ENCODE data around the gene SFXN5. TPM values are rescaled to one million over a fixed set of nuclear protein-coding genes. Genes with fewer than 3 reads are reported as not detected.
"Not testable (repeated sequence)": the region's sequence is repeated elsewhere in the genome, so short reads cannot be mapped to it uniquely, and the experiment has no call there.

The SFXN5 gene
- total RNA-seq, 4 donors from 2014 or later: 8.4 to 18.3 (median 15.3) TPM

DNA sequence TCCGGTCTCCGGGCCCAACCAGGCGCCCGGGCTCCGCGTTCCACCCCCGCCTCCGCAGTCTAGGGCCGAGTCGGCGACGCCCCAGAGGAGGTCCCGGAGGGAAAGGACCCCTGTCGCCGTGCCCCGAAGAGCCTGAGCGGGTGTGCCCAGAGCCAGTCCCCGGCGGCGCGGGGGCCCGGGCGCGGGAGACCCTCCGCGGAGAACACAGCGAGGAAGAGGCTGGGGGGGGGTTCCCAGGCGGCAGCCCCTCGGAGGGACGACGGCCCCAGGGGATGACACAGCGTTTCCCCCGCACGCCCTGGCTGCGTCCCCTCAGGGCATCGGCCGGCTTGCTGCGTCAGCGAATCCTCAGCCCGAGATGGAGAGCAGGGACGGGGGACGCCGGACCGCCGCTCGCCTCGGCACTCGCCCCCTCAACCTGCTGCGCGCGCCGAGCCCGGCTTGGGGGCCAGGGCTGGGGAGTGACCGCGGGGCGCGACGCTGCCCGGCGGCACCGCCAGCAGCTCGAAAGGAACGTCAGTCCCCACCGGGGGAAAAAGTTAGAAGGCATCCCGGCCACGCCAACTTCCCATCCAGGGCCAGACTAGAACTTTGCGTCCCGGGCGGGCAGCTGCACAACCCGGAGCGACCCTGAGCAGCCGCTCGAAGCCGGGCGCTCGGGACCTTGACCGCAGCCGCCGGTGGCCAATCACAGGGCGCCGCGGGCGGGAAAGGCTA is 711 bp downstream of the SFXN5 start:
- no peak for TF ChIP-seq POLR2A (IDR thresholded peaks at IDR 0.05)
- no peak for TF ChIP-seq CTCF (IDR thresholded peaks at IDR 0.05)
- peak overlapping the region; percentile 82 for H3K4me3 ChIP-seq (ENCODE audit: low read depth, poor library complexity, severe bottlenecking)
- DNase-seq (ENCODE audit: low spot score in 2 of 2): peak in 1 of 2 donors; percentile 92
- intact Hi-C loops (cut with DNase I; ENCODE audit: low total_unique reads): loop anchor here (10.0 kb wide), 1 partner anchor 76 kb away; no protein-coding TSS in a partner anchor
- WGBS, 2 donors: 0 to 1% methylated on average over 17 to 59 of the region's 83 CpGs

DNA sequence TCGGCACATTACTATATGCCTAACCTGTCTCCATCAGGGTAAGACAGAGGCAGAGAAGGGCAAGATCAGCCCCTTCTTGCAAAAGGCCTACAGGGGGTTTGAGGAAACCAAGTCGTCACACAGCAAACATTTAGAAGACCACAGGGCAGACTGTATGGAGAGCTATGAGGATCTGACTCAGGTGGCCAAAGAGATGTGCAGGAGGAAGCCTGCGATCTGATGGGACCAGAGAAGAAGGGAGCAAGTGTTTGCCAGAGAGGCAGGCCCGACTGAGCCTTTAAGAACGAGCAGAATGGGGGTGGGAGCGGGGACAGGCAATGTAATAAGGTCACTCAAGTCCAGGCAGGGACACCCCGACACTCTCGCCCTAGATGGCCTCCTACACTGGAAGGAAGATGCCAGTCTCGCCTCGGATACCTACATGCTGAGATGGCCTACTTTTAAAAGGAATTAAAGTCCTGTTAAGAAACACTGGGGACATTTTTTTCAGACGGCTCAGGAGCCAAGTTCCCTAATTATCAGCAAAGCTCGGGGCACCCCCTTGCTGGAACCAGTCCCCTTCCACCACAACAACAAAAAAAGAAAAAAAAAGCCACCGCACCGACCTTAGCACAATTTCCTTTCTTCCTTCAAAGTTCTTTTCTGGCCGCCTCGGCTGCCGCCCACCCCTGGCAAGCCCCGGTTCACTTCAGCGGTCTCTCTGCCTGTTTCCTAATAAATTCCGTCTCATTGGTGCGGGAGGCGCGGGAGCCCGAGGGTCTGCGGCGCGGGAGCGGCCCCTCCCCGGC is 1.5 kb downstream of the SFXN5 start:
- WGBS, 2 donors: 11 to 12% methylated on average over 29 of the region's 29 CpGs
- intact Hi-C loops (cut with DNase I; ENCODE audit: low total_unique reads): loop anchor here (10.0 kb wide), 1 partner anchor 75 kb away; no protein-coding TSS in a partner anchor
- DNase-seq (ENCODE audit: low spot score in 2 of 2): no peak
- TF ChIP-seq CTCF (IDR thresholded peaks at IDR 0.05) (no peak), POLR2A (IDR thresholded peaks at IDR 0.05) (no peak)
- H3K4me3 ChIP-seq (ENCODE audit: low read depth, poor library complexity, severe bottlenecking): peak overlapping the region; percentile 82

DNA sequence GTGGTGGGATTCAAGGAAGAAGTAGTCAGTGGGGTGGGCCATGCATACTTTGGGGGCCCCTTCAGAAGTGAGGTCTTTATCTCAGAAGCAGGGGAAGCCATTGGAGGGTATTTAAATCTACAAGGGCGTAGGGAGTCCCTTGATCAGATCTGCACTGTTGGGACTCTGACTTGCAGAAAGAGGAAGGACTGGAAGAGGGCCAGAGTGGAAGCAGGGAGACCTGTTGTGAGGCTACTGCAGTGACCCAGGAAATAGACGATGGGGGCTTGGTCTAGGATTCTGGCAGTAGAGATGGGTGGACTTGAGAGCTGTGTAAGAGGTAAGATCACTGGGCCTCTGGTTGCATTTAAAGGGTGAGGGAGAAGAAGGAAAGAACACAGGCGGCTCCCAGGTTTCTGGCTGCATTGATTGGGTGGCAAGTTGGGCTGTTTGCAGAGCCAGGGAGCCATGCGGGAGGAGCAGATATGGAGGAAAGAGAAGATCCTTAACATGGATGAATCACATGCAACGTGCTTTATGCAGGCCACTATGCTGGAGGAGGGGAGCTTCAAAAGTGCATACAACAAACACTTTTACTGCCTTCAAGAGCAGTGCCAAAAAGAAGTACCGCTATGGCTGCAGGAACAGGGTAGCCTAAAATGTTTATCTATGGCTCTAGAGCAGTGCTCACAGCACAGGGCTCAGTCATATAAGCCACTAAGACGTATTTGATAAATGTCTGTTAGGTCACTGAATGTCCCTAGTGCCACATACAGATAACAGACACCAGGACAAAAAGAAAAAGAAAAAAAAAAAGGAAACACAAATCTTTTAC is 2.3 kb downstream of the SFXN5 start:
- 65 to 72% methylated on average over 7 of the region's 7 CpGs for WGBS, 2 donors
- intact Hi-C loops (cut with DNase I; ENCODE audit: low total_unique reads): no loop called here
- no peak overlapping the region for H3K4me3 ChIP-seq (ENCODE audit: low read depth, poor library complexity, severe bottlenecking)
- TF ChIP-seq POLR2A (IDR thresholded peaks at IDR 0.05) (no peak), CTCF (IDR thresholded peaks at IDR 0.05) (no peak)
- DNase-seq (ENCODE audit: low spot score in 2 of 2): no peak

DNA sequence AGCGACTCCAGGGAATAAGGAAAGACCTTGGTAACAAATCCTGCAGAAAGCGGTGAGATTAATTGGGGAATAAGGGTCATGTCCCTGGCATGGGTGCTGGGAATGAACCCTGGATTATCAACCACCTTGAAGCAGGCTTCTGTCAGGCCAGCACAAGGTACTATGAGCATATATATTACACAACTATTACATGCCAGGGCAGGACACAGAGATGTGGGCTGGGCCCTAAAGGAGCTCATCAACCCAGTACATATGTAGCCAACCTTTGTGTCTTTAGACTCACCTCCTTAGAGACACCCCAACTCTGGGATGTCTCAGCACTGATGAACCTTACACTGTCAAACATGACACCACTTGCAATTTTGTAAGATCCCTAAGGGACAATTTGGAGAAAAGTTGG is 3.4 kb downstream of the SFXN5 start:
- H3K4me3 ChIP-seq (ENCODE audit: low read depth, poor library complexity, severe bottlenecking): no peak overlapping the region
- no peak for TF ChIP-seq CTCF (IDR thresholded peaks at IDR 0.05)
- TF ChIP-seq POLR2A (IDR thresholded peaks at IDR 0.05): no peak
- no peak for DNase-seq (ENCODE audit: low spot score in 2 of 2)
- WGBS, 2 donors: 67 to 87% methylated on average over 2 of the region's 2 CpGs
- intact Hi-C loops (cut with DNase I; ENCODE audit: low total_unique reads): no loop called here

GRCh38 chr2:73067043-73067442 is 4.5 kb downstream of the SFXN5 start:
- intact Hi-C loops (cut with DNase I; ENCODE audit: low total_unique reads): no loop called here
- H3K4me3 ChIP-seq (ENCODE audit: low read depth, poor library complexity, severe bottlenecking): no peak overlapping the region
- 93 to 95% methylated on average over 2 of the region's 2 CpGs for WGBS, 2 donors
- DNase-seq (ENCODE audit: low spot score in 2 of 2): no peak
- TF ChIP-seq CTCF (IDR thresholded peaks at IDR 0.05) (no peak), POLR2A (IDR thresholded peaks at IDR 0.05) (no peak)

- intact Hi-C loops (cut with DNase I; ENCODE audit: low total_unique reads): not testable (repeated sequence)
Observed at GRCh38 chr2:73065070-73065469, 6.4 kb downstream of the SFXN5 start.

More at GRCh38 chr2:73065070-73065469, 6.4 kb downstream of the SFXN5 start:
- not testable (repeated sequence) for H3K4me3 ChIP-seq (ENCODE audit: low read depth, poor library complexity, severe bottlenecking); DNase-seq (ENCODE audit: low spot score in 2 of 2)
- WGBS, 2 donors: 96 to 98% methylated on average over 5 of the region's 5 CpGs
